OCI-LY1 (cell line): ENCODE data around the gene DCDC1.

ENCODE experiments used
- H2AFZ ChIP-seq: fragments of 200-600 bp; sonication (generic), shearing (Covaris generic); 2 replicates; pipeline ENCODE4 v1.6.0; 2014; ENCODE audit warnings: antibody characterized with exemption, mild to moderate bottlenecking, low read length
- H3F3A ChIP-seq: fragments of 200-600 bp; sonication (generic), shearing (Covaris generic); 2 replicates; pipeline ENCODE4 v1.6.0; 2014; ENCODE audit warnings: mild to moderate bottlenecking, antibody characterized with exemption, low read length, moderate library complexity; ENCODE audit not compliant: insufficient read depth
- H3K27ac ChIP-seq: fragments of 200-600 bp; sonication (generic); 2 replicates; pipeline ENCODE4 v1.5.1; 2014; ENCODE audit warnings: low read length, mixed run types, mild to moderate bottlenecking, low read depth; ENCODE audit not compliant: poor library complexity, severe bottlenecking
- H3K27me3 ChIP-seq: fragments of 200-600 bp; sonication (generic); 2 replicates; pipeline ENCODE4 v1.6.0; 2014; ENCODE audit warnings: antibody characterized with exemption, mild to moderate bottlenecking, low read length, moderate library complexity; ENCODE audit not compliant: insufficient read depth
- H3K36me3 ChIP-seq: fragments of 200-600 bp; sonication (generic); 2 replicates; pipeline ENCODE4 v1.6.1; 2014; ENCODE audit warnings: mild to moderate bottlenecking, antibody characterized with exemption, low read length, moderate library complexity, mixed read lengths; ENCODE audit not compliant: insufficient read depth
- H3K4me1 ChIP-seq: fragments of 200-600 bp; sonication (generic); 2 replicates; pipeline ENCODE4 v1.5.1; 2014; ENCODE audit warnings: mild to moderate bottlenecking, low read length, moderate library complexity; ENCODE audit not compliant: insufficient read depth, severe bottlenecking
- H3K4me2 ChIP-seq: fragments of 200-600 bp; sonication (generic), shearing (Covaris generic); 2 replicates; pipeline ENCODE4 v1.6.1; 2014; ENCODE audit warnings: low read length
- H3K4me3 ChIP-seq: fragments of 200-600 bp; sonication (generic); 2 replicates; pipeline ENCODE4 v1.5.1; 2014; ENCODE audit warnings: low read length, low read depth, mild to moderate bottlenecking, mixed read lengths; ENCODE audit not compliant: poor library complexity, severe bottlenecking
- H3K79me2 ChIP-seq: fragments of 200-600 bp; shearing (Covaris generic); 2 replicates; pipeline ENCODE4 v1.6.1; 2016; ENCODE audit warnings: mixed run types, low read length, mixed read lengths; ENCODE audit not compliant: insufficient read depth
- H3K9ac ChIP-seq: fragments of 200-600 bp; sonication (generic), shearing (Covaris generic); 2 replicates; pipeline ENCODE4 v1.6.1; 2014; ENCODE audit warnings: mild to moderate bottlenecking, low read length, mixed read lengths
- H3K9me2 ChIP-seq: fragments of 200-600 bp; sonication (generic), shearing (Covaris generic); 2 replicates; pipeline ENCODE4 v1.6.1; 2014; ENCODE audit warnings: low read depth, mild to moderate bottlenecking, low read length, mixed read lengths
- H3K9me3 ChIP-seq: fragments of 200-600 bp; shearing (Covaris generic); 2 replicates; pipeline ENCODE4 v1.6.1; 2014; ENCODE audit warnings: low read length, mixed read lengths
- H4K20me1 ChIP-seq: fragments of 200-600 bp; sonication (generic), shearing (Covaris generic); 2 replicates; pipeline ENCODE4 v1.6.0; 2016; ENCODE audit warnings: mild to moderate bottlenecking, low read length; ENCODE audit not compliant: insufficient read depth
- EZH2 ChIP-seq: fragments of 200-600 bp; sonication (generic), shearing (Covaris generic); IDR thresholded peaks from 2 replicates; pipeline ENCODE4 v1.8.0; 2017; ENCODE audit warnings: borderline replicate concordance, mixed run types, mild to moderate bottlenecking, antibody characterized with exemption, low read length, moderate library complexity, mixed read lengths
- TF ChIP-seq, protein P1 (sequence below): fragments of 200-600 bp; sonication (generic), shearing (Covaris generic); IDR thresholded peaks from 2 replicates; pipeline ENCODE4 v1.5.1; 2017; ENCODE audit warnings: mild to moderate bottlenecking, antibody characterized with exemption, low read length, moderate library complexity, mixed read lengths

The DCDC1 gene

DNA sequence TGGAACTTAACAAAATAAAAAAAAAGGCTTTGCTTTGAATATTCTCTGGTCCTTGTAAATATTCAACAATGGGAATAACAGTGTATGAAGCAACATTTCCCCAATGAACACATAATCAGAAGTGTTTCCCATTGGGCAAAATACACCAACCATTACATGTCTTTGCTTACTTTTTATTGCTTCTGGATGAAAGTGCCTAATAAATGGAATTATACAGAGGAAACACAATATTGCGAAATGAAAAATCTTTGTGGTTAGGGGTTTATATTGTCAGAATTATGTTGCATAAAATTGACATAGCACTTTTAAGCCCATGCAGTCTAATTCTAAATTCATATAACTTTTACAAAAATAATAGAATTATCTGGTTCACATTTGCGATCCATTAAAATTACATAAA lies 386.4 kb downstream of the DCDC1 start:
- Histone ChIP-seq H3K9me2 (no peaks in the 10 kb centered on the region), H3K4me1 (no peaks in the 10 kb centered on the region), H3K9ac (no peak overlapping the region), H3K4me3 (no peak overlapping the region), H3K79me2 (no peaks in the 10 kb centered on the region), H3K4me2 (no peak overlapping the region), H3K36me3 (no peaks in the 10 kb centered on the region), H3K9me3 (no peaks in the 10 kb centered on the region), H2AFZ (no peak overlapping the region), H3K27me3 (no peaks in the 10 kb centered on the region), H4K20me1 (no peaks in the 10 kb centered on the region), H3K27ac (no peak overlapping the region), H3F3A (no peaks in the 10 kb centered on the region)
- TF ChIP-seq EZH2: no peak

DNA sequence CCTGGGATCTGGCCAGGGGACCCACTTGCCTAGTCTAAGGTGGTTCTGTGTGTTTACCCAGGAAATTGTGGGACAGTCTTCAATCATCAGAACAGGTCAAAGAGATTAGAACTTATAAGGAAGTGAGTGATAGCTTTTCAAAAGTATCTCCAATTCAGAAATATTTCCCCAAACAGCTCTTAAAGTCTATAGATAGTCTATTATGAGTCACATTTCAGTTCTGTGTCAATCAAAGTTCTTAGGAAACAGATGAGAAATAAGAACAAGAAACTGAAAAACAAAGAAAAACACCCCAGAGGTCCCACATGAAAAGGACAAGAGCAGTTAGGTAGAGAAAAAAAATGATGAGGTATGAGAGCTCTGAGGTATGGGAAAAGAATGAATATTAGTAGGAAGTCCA lies 402.0 kb downstream of the DCDC1 start:
- Histone ChIP-seq H3K9me2 (no peaks in the 10 kb centered on the region), H3K79me2 (no peaks in the 10 kb centered on the region), H3F3A (no peaks in the 10 kb centered on the region), H3K36me3 (no peaks in the 10 kb centered on the region), H3K27me3 (no peaks in the 10 kb centered on the region), H3K27ac (no peak overlapping the region), H4K20me1 (no peaks in the 10 kb centered on the region), H2AFZ (no peak overlapping the region), H3K4me1 (no peaks in the 10 kb centered on the region), H3K4me2 (no peak overlapping the region), H3K9me3 (no peaks in the 10 kb centered on the region), H3K9ac (no peak overlapping the region), H3K4me3 (no peak overlapping the region)
- TF ChIP-seq, protein P1, sequence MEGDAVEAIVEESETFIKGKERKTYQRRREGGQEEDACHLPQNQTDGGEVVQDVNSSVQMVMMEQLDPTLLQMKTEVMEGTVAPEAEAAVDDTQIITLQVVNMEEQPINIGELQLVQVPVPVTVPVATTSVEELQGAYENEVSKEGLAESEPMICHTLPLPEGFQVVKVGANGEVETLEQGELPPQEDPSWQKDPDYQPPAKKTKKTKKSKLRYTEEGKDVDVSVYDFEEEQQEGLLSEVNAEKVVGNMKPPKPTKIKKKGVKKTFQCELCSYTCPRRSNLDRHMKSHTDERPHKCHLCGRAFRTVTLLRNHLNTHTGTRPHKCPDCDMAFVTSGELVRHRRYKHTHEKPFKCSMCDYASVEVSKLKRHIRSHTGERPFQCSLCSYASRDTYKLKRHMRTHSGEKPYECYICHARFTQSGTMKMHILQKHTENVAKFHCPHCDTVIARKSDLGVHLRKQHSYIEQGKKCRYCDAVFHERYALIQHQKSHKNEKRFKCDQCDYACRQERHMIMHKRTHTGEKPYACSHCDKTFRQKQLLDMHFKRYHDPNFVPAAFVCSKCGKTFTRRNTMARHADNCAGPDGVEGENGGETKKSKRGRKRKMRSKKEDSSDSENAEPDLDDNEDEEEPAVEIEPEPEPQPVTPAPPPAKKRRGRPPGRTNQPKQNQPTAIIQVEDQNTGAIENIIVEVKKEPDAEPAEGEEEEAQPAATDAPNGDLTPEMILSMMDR: no peak
- TF ChIP-seq EZH2: no peak

DNA sequence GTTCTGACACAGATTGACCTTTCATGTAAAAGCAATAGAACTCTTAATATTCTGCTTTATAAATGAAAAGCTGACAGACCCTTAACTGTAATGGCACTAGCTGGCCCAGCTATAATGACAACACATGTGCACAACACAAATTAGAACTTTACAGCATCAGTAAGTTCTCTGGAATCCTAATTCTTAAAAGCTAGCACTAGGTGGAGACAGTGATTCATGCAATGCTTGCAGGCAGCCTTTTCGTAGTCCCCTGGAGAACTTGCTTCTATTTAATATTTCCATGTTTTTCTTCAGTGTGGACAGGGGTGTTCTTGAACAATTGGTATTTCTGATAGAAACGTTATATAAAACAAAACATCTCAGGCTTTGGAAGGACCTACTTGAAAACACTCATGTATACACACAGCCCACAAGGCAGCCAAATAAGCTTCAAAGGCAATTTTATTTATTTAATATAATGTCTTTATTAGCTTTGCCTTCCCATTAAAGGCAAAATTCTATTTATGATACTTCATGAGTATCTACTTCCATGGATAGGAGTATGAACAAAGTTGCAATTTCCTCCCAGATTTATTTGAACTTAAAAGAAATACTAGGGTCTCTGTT lies 409.0 kb downstream of the DCDC1 start:
- H3K36me3 ChIP-seq: no peaks in the 10 kb centered on the region
- no peaks in the 10 kb centered on the region for H3K79me2 ChIP-seq
- no peaks in the 10 kb centered on the region for H3K4me1 ChIP-seq
- no peak overlapping the region for H3K27ac ChIP-seq
- H3K9me2 ChIP-seq: no peaks in the 10 kb centered on the region
- H3K27me3 ChIP-seq: no peaks in the 10 kb centered on the region
- no peak overlapping the region for H3K4me3 ChIP-seq
- H3K9ac ChIP-seq: no peak overlapping the region
- H4K20me1 ChIP-seq: no peaks in the 10 kb centered on the region
- H3F3A ChIP-seq: no peaks in the 10 kb centered on the region
- no peak overlapping the region for H2AFZ ChIP-seq
- H3K9me3 ChIP-seq: no peaks in the 10 kb centered on the region
- H3K4me2 ChIP-seq: no peak overlapping the region
- TF ChIP-seq EZH2: no peak
- TF ChIP-seq, protein P1: peak; percentile 53

DNA sequence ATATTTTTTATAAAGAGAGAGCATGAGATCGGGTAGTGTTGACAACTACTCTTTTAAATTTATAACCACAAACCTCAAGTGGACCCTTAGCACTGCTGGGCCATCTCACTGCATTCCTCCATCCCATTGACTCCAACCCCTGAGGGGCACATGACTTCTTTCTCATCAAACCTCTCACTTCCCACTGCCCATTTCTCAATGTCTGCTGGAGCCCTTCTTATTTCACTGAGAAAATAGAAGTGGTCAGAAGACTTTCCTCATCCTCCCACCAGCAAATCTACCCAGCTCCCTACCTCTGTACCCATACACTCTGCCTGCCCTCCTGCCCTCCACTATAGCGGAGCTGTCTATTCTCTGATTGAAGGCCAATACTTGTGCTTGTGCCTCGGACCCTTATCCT lies 412.8 kb downstream of the DCDC1 start:
- no peaks in the 10 kb centered on the region for H3K9me2 ChIP-seq
- TF ChIP-seq EZH2: no peak
- TF ChIP-seq, protein P1: no peak
- no peaks in the 10 kb centered on the region for H3K9me3 ChIP-seq
- no peak overlapping the region for H3K4me3 ChIP-seq
- H3K27me3 ChIP-seq: no peaks in the 10 kb centered on the region
- no peaks in the 10 kb centered on the region for H4K20me1 ChIP-seq
- no peaks in the 10 kb centered on the region for H3F3A ChIP-seq
- no peaks in the 10 kb centered on the region for H3K36me3 ChIP-seq
- H3K4me2 ChIP-seq: no peak overlapping the region
- H3K9ac ChIP-seq: no peak overlapping the region
- H3K4me1 ChIP-seq: no peaks in the 10 kb centered on the region
- no peaks in the 10 kb centered on the region for H3K79me2 ChIP-seq
- H3K27ac ChIP-seq: no peak overlapping the region
- H2AFZ ChIP-seq: no peak overlapping the region
